Aorta (tissue), 5 donors: ENCODE results near the gene MAN2A2. TPM values are rescaled to one million over a fixed set of nuclear protein-coding genes. Genes with fewer than 3 reads are reported as not detected.

ENCODE experiments used
- ATAC-seq: fragments of 200-7000 bp; cut with Tn5 transposase; one replicate; pipeline ENCODE4 v1.9.1; 2022; ENCODE audit warnings: moderate library complexity; ENCODE audit not compliant: low FRiP score
- DNase-seq, 2 donors: peaks; one replicate each; pipeline ENCODE4 v3.0.0-alpha.2; 2020
- H3K27ac ChIP-seq, 2 donors: one replicate each; pipeline ENCODE4 v1.5.1; 2013; ENCODE audit warnings: low read length in 2 of 2, mild to moderate bottlenecking in 2 of 2, moderate library complexity in 2 of 2, control low read depth in 1 of 2, inconsistent platforms in 1 of 2, low read depth in 1 of 2
- H3K27me3 ChIP-seq, 2 donors: one replicate each; pipeline ENCODE4 v1.6.1; 2013; ENCODE audit warnings: control low read depth in 1 of 2, low read length in 1 of 2, mild to moderate bottlenecking in 1 of 2, moderate library complexity in 1 of 2; ENCODE audit not compliant: insufficient read depth in 2 of 2, control insufficient read depth in 1 of 2
- H3K36me3 ChIP-seq, 2 donors: one replicate each; pipeline ENCODE4 v1.6.1; 2013; ENCODE audit warnings: control low read depth in 1 of 2, low read length in 1 of 2, mild to moderate bottlenecking in 1 of 2; ENCODE audit not compliant: insufficient read depth in 2 of 2, control insufficient read depth in 1 of 2
- H3K4me1 ChIP-seq, 2 donors: one replicate each; pipeline ENCODE4 v1.6.1; 2013; ENCODE audit warnings: low read length in 2 of 2, control low read depth in 1 of 2, mild to moderate bottlenecking in 1 of 2, moderate library complexity in 1 of 2; ENCODE audit not compliant: insufficient read depth in 2 of 2, control insufficient read depth in 1 of 2
- H3K4me3 ChIP-seq, 2 donors: one replicate each; pipeline ENCODE4 v1.5.1; 2013; ENCODE audit warnings: low read length in 2 of 2, control low read depth in 1 of 2, mild to moderate bottlenecking in 1 of 2
- H3K9me3 ChIP-seq: one replicate; pipeline ENCODE4 v1.6.1; 2013; ENCODE audit warnings: mild to moderate bottlenecking, low read length; ENCODE audit not compliant: control insufficient read depth
- WGBS, 2 donors: extraction: QIAGEN DNeasy Blood & Tissue Kit; methylation state at CpG; one replicate each; pipeline ENCODE4 v1.1.7; 2013; 5-methylcytosine and 5-hydroxymethylcytosine counted together
- intact Hi-C, 2 donors: fragments of 100-400 bp; cut with DNase I; formaldehyde crosslinking; loops; one replicate each; pipeline versions ENCODE4 v1.14.2 to v1.15.0; 2022
- polyA plus RNA-seq, 2 donors: library from polyadenylated mRNA; stranded (reverse); fragments of 200-250 nt; gene quantifications; one replicate each; pipeline ENCODE4 v1.2.3, GENCODE V29; 2013
- total RNA-seq, 2 donors: library from RNA; stranded (reverse); fragmentation: NEBNext Ultra II Directional; extraction: Animal tissue kit (Norgen Biotek cat#: 25700); gene quantifications; one replicate each; pipeline ENCODE4 v1.2.1, GENCODE V29; 2021
- donor health status: healthy with polysubstance abuse.
- donor health status: Bipolar disorder and iron deficiency.
- donor health status: DM: no; HTN: no; CAD: no.
- donor health status: DM: no; HTN: no; CAD: no.
- donor health status: DM: yes; HTN: yes; CAD: no.

MAN2A2 gene
- total and polyA plus RNA-seq, 4 donors, result 19.2 to 82.4 (median 52.9) TPM

- no peaks in the 10 kb centered on the region for H3K27me3 ChIP-seq
- H3K4me1 ChIP-seq, result peaks cover 0 to 6% of the 10 kb centered on the region in 2 donors
- DNase-seq (peak; percentile 96 to 98), ATAC-seq (peak; percentile 92)
- H3K4me3 ChIP-seq, result peak within 1 kb of the TSS; percentile 76 to 91
- 0 to 1% methylated on average over 59 to 65 of the region's 65 CpGs for WGBS, 2 donors
- H3K36me3 ChIP-seq, result peaks cover 0 to 2% of the 10 kb centered on the region in 2 donors
- H3K27ac ChIP-seq, result peak within 1 kb of the TSS in 1 of 2 donors; percentile 55
- intact Hi-C loops, result loop anchor here in 1 of 2 donors (1.0 kb wide), 1 partner anchor 19 kb away; the partner anchor contains the start of gene RCCD1
- no peaks in the 10 kb centered on the region for H3K9me3 ChIP-seq
Observed at GRCh38 chr15:90934949-90935751, 32.0 kb downstream of the MAN2A2 start, which contains the start of gene UNC45A. Gene UNC45A, plus strand, starts transcription at chr15:90935285. Its CDS starts 40 bp downstream, at chr15:90935325.

GRCh38 chr15:90936823-90937222, 33.7 kb downstream of the MAN2A2 start:
- intact Hi-C loops, result no loop called here
- no peak overlapping the region for H3K4me3 ChIP-seq
- H3K36me3 ChIP-seq, result peaks cover 3 to 7% of the 10 kb centered on the region in 2 donors
- no peaks in the 10 kb centered on the region for H3K27me3 ChIP-seq
- ATAC-seq, result no peak
- no peaks in the 10 kb centered on the region for H3K9me3 ChIP-seq
- DNase-seq, result no peak
- WGBS, 2 donors, result 47 to 57% methylated on average over 1 of the region's 1 CpG
- H3K4me1 ChIP-seq, result peaks cover 0 to 6% of the 10 kb centered on the region in 2 donors
- no peak overlapping the region for H3K27ac ChIP-seq

GRCh38 chr15:90938261-90938660, 35.2 kb downstream of the MAN2A2 start:
- Histone ChIP-seq H3K27me3 (no peaks in the 10 kb centered on the region), H3K27ac (no peak overlapping the region), H3K36me3 (peaks cover 3 to 12% of the 10 kb centered on the region in 2 donors), H3K4me1 (peaks cover 0 to 6% of the 10 kb centered on the region in 2 donors), H3K9me3 (no peaks in the 10 kb centered on the region), H3K4me3 (no peak overlapping the region)
- intact Hi-C loops, result no loop called here
- DNase-seq (no peak), ATAC-seq (no peak)
- WGBS, 2 donors, result 70 to 81% methylated on average over 5 of the region's 5 CpGs

- Histone ChIP-seq H3K4me1 (peaks cover 0 to 6% of the 10 kb centered on the region in 2 donors), H3K4me3 (no peak overlapping the region), H3K36me3 (peaks cover 3 to 14% of the 10 kb centered on the region in 2 donors), H3K27ac (no peak overlapping the region), H3K27me3 (no peaks in the 10 kb centered on the region), H3K9me3 (no peaks in the 10 kb centered on the region)
- ATAC-seq (no peak), DNase-seq (no peak)
- WGBS, 2 donors, result 83 to 96% methylated on average over 7 of the region's 7 CpGs
- intact Hi-C loops, result no loop called here
Observed at GRCh38 chr15:90939756-90940155, 36.7 kb downstream of the MAN2A2 start.

- ATAC-seq (no peak), DNase-seq (no peak)
- Histone ChIP-seq H3K9me3 (no peaks in the 10 kb centered on the region), H3K4me1 (peaks cover 0 to 4% of the 10 kb centered on the region in 2 donors), H3K36me3 (peaks cover 3 to 14% of the 10 kb centered on the region in 2 donors), H3K27ac (no peak overlapping the region), H3K4me3 (no peak overlapping the region), H3K27me3 (no peaks in the 10 kb centered on the region)
- WGBS, 2 donors, result 97 to 99% methylated on average over 4 of the region's 4 CpGs
- intact Hi-C loops, result no loop called here
Observed at GRCh38 chr15:90941038-90941437, 37.9 kb downstream of the MAN2A2 start.

GRCh38 chr15:90942354-90943120, 39.4 kb downstream of the MAN2A2 start:
- Histone ChIP-seq H3K27me3 (no peaks in the 10 kb centered on the region), H3K4me3 (no peak overlapping the region), H3K36me3 (peaks cover 3 to 19% of the 10 kb centered on the region in 2 donors), H3K9me3 (no peaks in the 10 kb centered on the region), H3K27ac (no peak overlapping the region), H3K4me1 (no peaks in the 10 kb centered on the region)
- ATAC-seq, result no peak
- intact Hi-C loops, result no loop called here
- DNase-seq, result peak in 1 of 2 donors; percentile 57
- 89 to 91% methylated on average over 12 of the region's 12 CpGs for WGBS, 2 donors

GRCh38 chr15:90945091-90945490, 42.0 kb downstream of the MAN2A2 start:
- intact Hi-C loops, result no loop called here
- 94 to 97% methylated on average over 7 of the region's 7 CpGs for WGBS, 2 donors
- peak in 1 of 2 donors; percentile 15 for DNase-seq
- ATAC-seq, result no peak
- Histone ChIP-seq H3K4me3 (no peak overlapping the region), H3K9me3 (no peaks in the 10 kb centered on the region), H3K36me3 (peaks cover 3 to 25% of the 10 kb centered on the region in 2 donors), H3K27ac (no peak overlapping the region), H3K27me3 (no peaks in the 10 kb centered on the region), H3K4me1 (no peaks in the 10 kb centered on the region)

GRCh38 chr15:90946538-90946937, 43.4 kb downstream of the MAN2A2 start:
- no peaks in the 10 kb centered on the region for H3K4me1 ChIP-seq
- no peak overlapping the region for H3K27ac ChIP-seq
- 87 to 91% methylated on average over 16 of the region's 16 CpGs for WGBS, 2 donors
- H3K36me3 ChIP-seq, result peaks cover 6 to 20% of the 10 kb centered on the region in 2 donors
- H3K9me3 ChIP-seq, result no peaks in the 10 kb centered on the region
- no peak overlapping the region for H3K4me3 ChIP-seq
- DNase-seq (peak in 1 of 2 donors; percentile 58), ATAC-seq (no peak)
- no peaks in the 10 kb centered on the region for H3K27me3 ChIP-seq
- intact Hi-C loops, result no loop called here
